CD4-positive, alpha-beta T cell (primary cell): Measurements from ENCODE around the gene SLC6A18. TPM values are rescaled to one million over a fixed set of nuclear protein-coding genes. Genes with fewer than 3 reads are reported as not detected.

ENCODE experiments used
- ATAC-seq: fragments of 200-7000 bp; cut with Tn5 transposase; one replicate; pipeline ENCODE4 v1.10.0; 2022; ENCODE audit warnings: mild to moderate bottlenecking; ENCODE audit not compliant: poor library complexity
- CTCF ChIA-PET: fragments of 350-600 bp; sonication (Branson Sonifier 250); formaldehyde crosslinking; loops from one replicate; lab custom pipeline; 2021; ENCODE audit warnings: antibody characterized with exemption, inconsistent platforms; lab: Charles Lee
- POLR2A ChIA-PET: fragments of 350-600 bp; sonication (Branson Sonifier 250); formaldehyde crosslinking; loops from one replicate; lab custom pipeline; 2021; ENCODE audit warnings: antibody characterized with exemption, inconsistent platforms; lab: Charles Lee
- DNase-seq, 14 experiments: peaks; one replicate each; pipeline ENCODE4 v3.0.0-alpha.2; 2013 to 2020; ENCODE audit warnings: mixed read lengths in 2 of 14
- H3K27ac ChIP-seq, 2 donors: one replicate each; pipeline versions ENCODE4 v1.5.1 to v1.7.0; 2013; ENCODE audit warnings: low read length in 2 of 2, low read depth in 1 of 2, mild to moderate bottlenecking in 1 of 2
- H3K27me3 ChIP-seq, 2 experiments: 1 replicate in 1 of 2; 2 replicates in 1 of 2; pipeline versions ENCODE4 v1.6.1 to v1.7.0; 2013; ENCODE audit warnings: low read length in 2 of 2, control low read depth in 1 of 2, mild to moderate bottlenecking in 1 of 2, moderate library complexity in 1 of 2; ENCODE audit not compliant: insufficient read depth in 2 of 2, control insufficient read depth in 1 of 2
- H3K36me3 ChIP-seq: one replicate; pipeline ENCODE4 v1.6.1; 2013; ENCODE audit warnings: low read length, control low read depth; ENCODE audit not compliant: insufficient read depth
- H3K4me1 ChIP-seq: one replicate; pipeline ENCODE4 v1.6.1; 2013; ENCODE audit warnings: low read length, control low read depth; ENCODE audit not compliant: insufficient read depth
- H3K4me3 ChIP-seq: one replicate; pipeline ENCODE4 v1.5.1; 2013; ENCODE audit warnings: mild to moderate bottlenecking, low read length, moderate library complexity
- H3K9me3 ChIP-seq, 2 experiments: 1 replicate in 1 of 2; 2 replicates in 1 of 2; pipeline versions ENCODE4 v1.6.1 to v1.7.0; 2013; ENCODE audit warnings: low read length in 2 of 2, mild to moderate bottlenecking in 2 of 2, control low read depth in 1 of 2, moderate library complexity in 1 of 2; ENCODE audit not compliant: control insufficient read depth in 1 of 2, insufficient read depth in 1 of 2
- H3K27ac Mint-ChIP-seq: one replicate; pipeline ENCODE4 v1.8.0; 2020; ENCODE audit warnings: mixed read lengths
- H3K27me3 Mint-ChIP-seq: one replicate; pipeline ENCODE4 v1.8.0; 2021; ENCODE audit warnings: mixed read lengths
- H3K36me3 Mint-ChIP-seq: one replicate; pipeline ENCODE4 v1.8.0; 2021; ENCODE audit warnings: low read depth, mixed read lengths
- H3K4me1 Mint-ChIP-seq: one replicate; pipeline ENCODE4 v1.8.0; 2021; ENCODE audit warnings: low read depth, mixed read lengths
- H3K4me3 Mint-ChIP-seq: one replicate; pipeline ENCODE4 v1.8.0; 2020; ENCODE audit warnings: mild to moderate bottlenecking, mixed read lengths
- H3K9me3 Mint-ChIP-seq: one replicate; pipeline ENCODE4 v1.8.0; 2020; ENCODE audit warnings: mixed read lengths
- CTCF ChIP-seq: fragments of 200-600 bp; IDR thresholded peaks from one replicate; pipeline ENCODE4 v1.8.0; 2022; ENCODE audit warnings: antibody characterized with exemption, mild to moderate bottlenecking
- intact Hi-C, 2 experiments: fragments of 100-400 bp; cut with DNase I in 1 of 2; cut with micrococcal nuclease in 1 of 2; formaldehyde crosslinking; loops; one replicate each; pipeline versions ENCODE4 v1.15.1 to v1.9.0; 2023 to 2025; cut with DNase I, micrococcal nuclease
- total RNA-seq, 174 experiments: library from RNA in 2 of 174; stranded (reverse) in 2 of 174; gene quantifications; one replicate each; pipeline ENCODE4 v1.2.3 and lab custom pipeline; 2021 to 2026

Gene SLC6A18
- total RNA-seq, 2 experiments from 2014 or later = not detected

- peaks cover 22% of the 10 kb centered on the region for H3K4me1 ChIP-seq
- no peak overlapping the region for H3K27ac ChIP-seq
- H3K4me3 Mint-ChIP-seq = peak overlapping the region; percentile 48
- H3K36me3 ChIP-seq = no peaks in the 10 kb centered on the region
- ChIA-PET POLR2A (interaction anchor here (1.8 to 4.1 kb wide), 2 partner anchors 19 to 49 kb away, joined by 6 to 44 read pairs; partner anchors contain the start of gene CLPTM1L), CTCF (no interaction called here)
- no peaks in the 10 kb centered on the region for H3K36me3 Mint-ChIP-seq
- intact Hi-C loops = loop anchor here (1.0 to 10.0 kb wide), 3 partner anchors 19 to 50 kb away; partner anchors contain the start of gene CLPTM1L (in 2 of the 2)
- no peaks in the 10 kb centered on the region for H3K9me3 Mint-ChIP-seq
- H3K27me3 ChIP-seq = no peaks in the 10 kb centered on the region
- H3K4me1 Mint-ChIP-seq = peaks cover 4% of the 10 kb centered on the region
- no peak for ATAC-seq
- DNase-seq = peak in 2 of 14 experiments; percentile 21 to 31
- H3K27me3 Mint-ChIP-seq = no peaks in the 10 kb centered on the region
- no peak for TF ChIP-seq CTCF
- H3K4me3 ChIP-seq = peak overlapping the region; percentile 34
- H3K27ac Mint-ChIP-seq = no peak overlapping the region
- H3K9me3 ChIP-seq = no peaks in the 10 kb centered on the region
Observed at GRCh38 chr5:1295650-1296037, 70.5 kb downstream of the SLC6A18 start.

Other genes with a start within 250 kb of the SLC6A18 start
- under 1 TPM; 0.17 to 0.30 TPM for gene NKD2, start 216.6 kb upstream of the SLC6A18 start, total RNA-seq
- gene SLC12A7, start 113.3 kb upstream of the SLC6A18 start, total RNA-seq = 10 to 100 TPM; 47.9 to 51.7 TPM
- gene SLC6A19, start 23.8 kb upstream of the SLC6A18 start, total RNA-seq = not detected
- under 1 TPM; 0.55 to 0.84 TPM for gene TERT, start 69.7 kb downstream of the SLC6A18 start, total RNA-seq
- gene CLPTM1L, start 119.7 kb downstream of the SLC6A18 start, total RNA-seq = 10 to 100 TPM; 47.2 to 47.4 TPM
- under 1 TPM in 1 of 2 experiments, not detected in 1; 0.08 TPM for gene SLC6A3, start 220.1 kb downstream of the SLC6A18 start, total RNA-seq